Stimulated activated CD8-positive, alpha-beta memory T cell treated with anti-CD3 and anti-CD28 coated beads, Interleukin-7, amount 100 ng/mL, for 48 hours (primary cell): ENCODE data around the gene COG7.
"Not testable (repeated sequence)": the region's sequence is repeated elsewhere in the genome, so short reads cannot be mapped to it uniquely, and the experiment has no call there.

Experiments used
- DNase-seq, 2 donors: peaks; one replicate each; pipeline ENCODE4 v3.0.0-alpha.2; 2020; ENCODE audit warnings: low read depth in 1 of 2; ENCODE audit errors: extremely low read depth in 1 of 2

COG7 gene

DNA sequence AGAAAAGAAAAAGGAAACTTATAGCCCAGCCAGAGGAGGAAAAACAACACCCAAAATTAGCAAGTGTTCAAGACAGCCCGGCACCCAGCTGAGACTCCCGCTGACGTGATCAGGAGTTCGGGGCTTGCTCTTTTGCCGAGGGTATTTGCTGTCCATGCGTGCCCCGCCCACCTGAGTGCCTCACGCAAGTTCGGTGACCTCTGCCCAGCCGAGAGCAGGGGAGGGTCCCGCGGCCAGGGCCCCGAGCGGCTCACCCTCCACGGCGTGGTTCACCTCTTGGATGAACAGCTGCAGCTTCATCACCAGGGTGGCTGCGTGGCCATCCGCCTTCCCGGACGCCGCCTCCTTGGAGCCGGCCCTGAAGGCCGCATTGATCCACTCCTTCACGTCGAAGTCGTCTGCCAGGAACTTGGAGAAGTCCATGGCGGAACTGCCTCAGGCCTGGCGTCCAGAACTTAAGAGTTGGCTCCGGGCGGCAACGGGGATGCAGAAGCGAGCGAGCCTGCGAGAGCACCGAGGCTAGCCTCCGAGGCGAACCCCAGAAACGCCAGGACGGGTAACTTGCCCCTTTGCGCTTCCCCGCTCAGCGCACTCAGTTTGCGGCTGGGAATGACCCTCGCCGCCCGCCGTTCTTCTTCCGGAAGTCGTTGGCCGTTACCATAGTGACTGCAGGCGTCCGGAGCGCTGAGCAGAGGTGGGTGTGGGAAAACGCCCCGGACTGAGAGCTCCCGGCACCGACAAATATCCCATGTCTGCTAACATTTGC lies at the start of gene COG7:
Gene COG7, minus strand, starts transcription at position 618 of the 766 bp plus-strand sequence. Its CDS starts 195 bp downstream, at position 423.
- DNase-seq = peak; percentile 66 to 79

DNA sequence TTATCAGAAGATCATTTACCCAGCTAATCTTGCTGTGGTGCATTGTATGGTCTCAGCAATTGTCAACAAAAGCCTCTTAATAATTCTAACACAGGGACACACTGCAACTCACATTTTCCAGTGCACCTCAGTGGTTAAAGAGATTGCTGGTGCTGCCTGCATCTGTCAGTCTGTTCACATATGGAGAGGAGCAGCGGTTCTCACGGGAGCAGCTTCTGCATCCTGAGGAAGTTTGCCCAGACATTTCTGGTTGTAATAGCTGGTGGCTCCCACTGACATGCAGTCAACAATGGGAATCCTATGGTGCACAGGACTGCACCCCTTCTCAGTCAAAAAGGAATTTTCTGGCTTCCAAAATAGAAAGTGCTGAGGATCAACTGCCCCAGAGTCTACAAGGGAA lies 49.5 kb upstream of the COG7 start:
- no peak for DNase-seq

DNA sequence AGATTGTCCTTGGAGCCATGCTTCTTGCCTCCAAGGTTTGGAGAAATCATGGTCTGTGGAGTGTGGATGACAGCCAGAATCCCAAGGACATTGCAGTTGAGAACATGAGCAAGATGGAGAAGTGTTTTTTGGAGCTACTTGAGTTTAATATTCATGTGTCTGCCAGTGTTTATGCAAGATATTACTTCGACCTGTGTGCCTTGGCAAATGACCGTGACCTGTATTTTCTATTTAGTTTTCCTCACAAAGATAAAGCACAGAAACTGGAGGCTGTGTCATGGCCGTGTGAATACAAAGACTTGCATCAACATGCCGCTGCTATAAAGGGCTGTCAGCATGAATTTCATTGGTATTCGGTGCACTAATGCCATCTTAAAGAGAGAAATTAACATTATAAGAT lies 48.3 kb upstream of the COG7 start:
- no peak for DNase-seq

DNA sequence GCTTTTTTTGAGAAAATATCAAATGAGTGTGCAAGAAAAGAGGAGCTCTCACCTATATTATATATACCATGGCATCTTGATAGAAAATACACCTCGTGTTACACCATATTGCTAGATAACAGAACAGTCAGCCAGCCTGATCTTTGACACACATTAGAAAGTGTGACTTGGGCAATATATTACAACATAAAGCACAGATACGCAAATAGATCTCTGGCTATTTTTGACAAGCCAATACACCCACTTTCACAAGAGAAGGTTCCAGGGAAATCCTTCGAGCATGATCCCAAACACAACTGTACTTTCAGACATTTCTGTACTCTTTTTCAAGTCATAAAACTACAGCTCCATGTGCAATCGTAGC lies 47.9 kb upstream of the COG7 start:
- no peak for DNase-seq

DNA sequence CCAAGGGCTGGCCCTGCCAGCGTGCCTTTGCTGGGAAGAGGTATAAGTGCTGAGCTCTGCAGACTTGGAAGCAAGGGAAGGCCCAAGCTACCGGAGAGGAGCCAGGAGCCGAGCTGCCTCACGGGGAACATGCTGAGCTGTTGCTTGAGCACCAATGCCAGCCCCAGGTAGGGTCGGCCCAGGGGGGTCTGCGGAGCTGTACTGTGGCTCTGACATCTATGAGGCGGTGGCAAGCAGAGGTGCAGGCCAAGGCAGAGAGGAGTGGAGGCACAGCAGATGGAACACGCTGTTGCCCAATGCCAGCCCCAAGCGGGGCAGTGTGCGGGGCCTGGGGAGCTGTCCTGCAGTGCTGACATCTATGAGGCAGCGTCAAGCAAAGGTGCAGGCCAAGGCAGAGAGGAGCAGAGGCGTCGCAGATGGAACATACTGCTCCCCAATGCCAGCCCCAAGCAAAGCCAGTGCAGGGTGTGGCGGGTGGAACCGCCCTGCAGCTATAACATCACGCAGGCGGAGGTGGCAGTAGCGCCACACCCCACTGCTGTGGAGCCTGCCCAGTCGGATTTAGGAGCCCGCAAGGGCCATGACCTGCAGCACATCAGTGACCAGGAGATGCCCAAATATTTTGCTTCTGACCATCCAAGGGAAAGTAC lies 47.3 kb upstream of the COG7 start:
- DNase-seq = no peak

DNA sequence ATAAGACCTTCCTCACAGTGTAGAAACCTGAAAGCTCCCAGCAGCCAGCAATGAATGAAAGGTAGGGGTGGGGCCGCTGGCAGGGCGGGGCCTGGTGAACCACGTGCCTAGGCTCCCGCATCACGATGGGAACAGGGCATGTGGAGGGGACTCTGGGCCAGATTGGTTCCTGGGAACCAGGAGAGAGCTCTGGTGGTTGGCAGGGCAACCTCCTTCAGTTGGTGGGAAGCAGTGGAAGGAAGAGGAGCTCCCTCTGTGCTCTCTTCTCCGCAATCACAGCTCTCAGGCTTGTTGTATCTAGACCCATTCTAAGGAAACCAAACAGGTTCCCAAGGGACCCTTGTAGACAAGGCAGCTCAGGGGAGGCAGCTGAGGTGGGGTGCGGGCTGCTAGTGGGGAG lies 46.8 kb upstream of the COG7 start:
- no peak for DNase-seq

DNA sequence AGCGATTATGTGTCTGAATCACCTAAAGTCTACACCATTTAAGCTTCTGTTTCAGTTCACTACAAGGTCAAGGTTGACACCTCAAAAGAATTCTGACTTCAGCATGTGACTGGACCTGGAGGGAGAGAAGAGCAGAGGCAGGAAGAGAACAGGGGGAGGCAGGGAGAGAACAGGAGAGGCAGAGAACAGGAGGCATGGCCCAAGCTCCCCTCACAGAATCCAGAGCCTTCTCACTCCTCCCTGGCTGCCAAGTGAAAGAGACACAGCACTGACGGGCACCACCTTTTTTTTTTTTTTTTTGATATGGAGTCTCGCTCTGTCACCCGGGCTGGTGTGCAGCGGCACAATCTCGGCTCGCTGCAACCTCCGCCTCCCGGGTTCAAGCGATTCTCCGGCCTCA lies 45.9 kb upstream of the COG7 start:
- no peak for DNase-seq

DNA sequence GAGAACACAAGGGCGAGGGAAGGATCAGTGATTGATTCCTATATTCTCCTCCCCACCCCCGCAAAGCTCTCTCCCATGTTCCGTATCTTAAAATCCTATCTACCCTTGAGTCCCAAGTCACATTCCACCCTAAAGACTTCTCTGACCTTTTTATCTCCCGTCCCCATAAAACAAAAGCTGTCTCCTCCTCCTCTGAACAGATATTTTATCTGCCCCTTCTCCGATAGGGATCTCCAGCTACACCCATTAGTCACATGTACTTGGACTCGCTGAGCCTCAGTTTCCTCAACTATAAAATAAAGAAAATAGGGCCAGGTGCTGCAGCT lies 44.5 kb upstream of the COG7 start:
- DNase-seq = no peak

DNA sequence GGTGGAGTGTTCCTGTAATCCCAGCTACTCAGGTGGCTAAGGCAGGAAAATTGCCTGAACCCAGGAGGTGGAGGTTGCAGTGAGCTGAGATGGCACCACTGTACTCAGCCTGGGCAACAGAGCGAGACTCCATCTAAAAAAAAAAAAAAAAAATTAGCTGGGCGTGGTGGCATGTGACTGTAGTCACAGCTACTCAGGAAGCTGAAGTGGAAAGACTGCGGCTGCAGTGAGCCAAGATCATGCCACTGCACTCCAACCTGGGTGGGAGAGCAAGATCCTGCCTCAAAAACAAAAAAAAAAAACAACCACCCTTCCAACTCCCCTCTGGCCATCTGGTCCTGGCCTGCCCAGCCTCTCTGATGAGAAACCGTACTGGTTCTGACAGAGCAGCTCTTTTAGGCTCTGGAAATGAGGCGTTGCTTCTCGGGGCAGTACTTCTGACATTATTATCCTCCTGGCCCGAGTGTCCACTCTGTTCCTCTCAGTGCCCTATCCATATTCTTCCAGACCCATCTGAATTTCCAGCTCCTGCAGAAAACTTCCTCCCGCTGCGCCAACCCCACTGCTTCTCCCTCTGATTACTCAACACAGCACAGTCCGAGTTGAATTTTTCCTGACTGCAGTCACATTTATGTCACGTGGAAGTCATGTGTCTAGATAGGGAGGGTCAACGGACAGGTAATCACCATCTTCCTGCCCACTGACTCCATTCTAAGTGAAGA lies 44.0 kb upstream of the COG7 start:
- DNase-seq = no peak

DNA sequence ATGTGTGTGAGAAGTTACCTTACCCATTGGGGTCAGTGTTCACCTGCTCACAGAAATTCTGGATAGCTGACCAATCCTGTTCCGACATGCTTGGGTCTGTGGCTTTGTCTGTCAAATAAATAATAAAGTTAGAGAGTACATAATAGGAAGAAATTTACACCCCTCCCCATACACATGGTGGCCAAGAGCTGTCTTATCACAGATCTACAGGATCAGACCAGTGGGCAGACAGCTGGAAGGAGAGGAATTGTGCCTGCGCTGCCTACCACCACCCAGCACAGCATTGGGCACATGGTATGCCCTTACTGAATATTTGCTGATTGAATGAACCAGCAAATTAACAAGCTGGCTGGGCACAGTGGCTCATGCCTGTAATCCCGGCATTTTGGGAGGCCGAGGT lies 42.7 kb upstream of the COG7 start:
- no peak for DNase-seq

DNA sequence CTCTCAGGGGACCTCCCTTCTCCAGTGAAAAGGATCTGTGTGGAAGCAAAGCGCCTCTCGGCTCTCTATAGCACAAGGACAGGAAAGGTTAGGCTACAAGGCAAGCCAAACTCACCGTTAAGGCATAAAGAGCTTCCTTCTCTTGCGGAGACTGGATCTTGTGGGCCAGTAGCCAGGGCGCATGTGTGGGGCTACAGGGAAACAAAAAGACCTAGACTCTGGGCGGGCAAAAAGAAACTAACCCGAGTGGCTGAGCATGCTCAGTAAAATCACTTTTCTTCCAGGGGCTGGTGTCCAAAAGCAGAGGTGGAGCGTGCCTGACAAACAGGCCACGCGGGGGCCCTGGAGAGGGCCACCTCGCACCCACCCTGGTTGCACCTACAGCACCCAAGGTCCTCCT lies 41.2 kb upstream of the COG7 start:
- no peak for DNase-seq

DNA sequence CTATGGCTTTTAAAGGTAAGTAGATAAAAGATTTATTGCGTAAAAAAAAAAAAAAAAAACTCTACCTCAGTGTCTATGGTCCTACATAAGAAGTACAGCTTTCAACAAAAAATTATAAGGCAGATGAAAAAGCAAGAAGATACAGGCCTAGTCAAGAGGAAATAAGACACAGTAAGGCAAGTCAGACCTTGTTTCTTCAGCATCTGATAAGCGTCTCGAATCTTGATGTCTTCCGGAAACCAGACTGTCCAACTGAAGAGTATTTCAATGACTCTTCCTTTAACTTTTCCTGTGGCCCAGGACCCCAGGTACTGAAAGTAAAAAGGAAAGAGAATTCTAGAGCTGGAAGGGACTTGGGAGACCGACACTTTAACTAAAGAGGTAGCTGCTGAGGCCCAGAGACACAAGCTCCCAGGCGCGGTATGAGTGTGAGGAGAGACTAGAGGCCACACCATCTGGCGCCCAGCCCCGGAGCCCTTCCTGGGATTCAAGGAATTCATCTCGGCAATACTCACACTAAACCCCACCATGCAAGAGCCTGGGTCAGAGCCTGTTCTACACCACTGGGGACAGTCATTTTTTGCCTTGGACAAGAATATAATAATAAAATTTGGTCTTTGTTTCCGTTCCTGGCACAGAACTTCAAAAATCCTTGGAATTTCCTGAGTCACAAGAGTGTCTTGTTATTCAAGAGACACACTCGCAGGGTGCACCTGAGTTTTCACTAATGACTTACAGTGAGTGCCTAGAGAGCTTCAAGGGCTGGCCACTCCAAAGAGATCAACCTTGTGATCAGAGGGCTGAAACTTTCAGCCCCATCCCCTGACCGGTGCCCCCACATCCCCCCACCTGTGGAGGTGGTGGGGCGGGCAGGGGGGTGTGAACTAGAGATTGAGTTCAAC lies 38.8 kb upstream of the COG7 start:
- DNase-seq = no peak

DNA sequence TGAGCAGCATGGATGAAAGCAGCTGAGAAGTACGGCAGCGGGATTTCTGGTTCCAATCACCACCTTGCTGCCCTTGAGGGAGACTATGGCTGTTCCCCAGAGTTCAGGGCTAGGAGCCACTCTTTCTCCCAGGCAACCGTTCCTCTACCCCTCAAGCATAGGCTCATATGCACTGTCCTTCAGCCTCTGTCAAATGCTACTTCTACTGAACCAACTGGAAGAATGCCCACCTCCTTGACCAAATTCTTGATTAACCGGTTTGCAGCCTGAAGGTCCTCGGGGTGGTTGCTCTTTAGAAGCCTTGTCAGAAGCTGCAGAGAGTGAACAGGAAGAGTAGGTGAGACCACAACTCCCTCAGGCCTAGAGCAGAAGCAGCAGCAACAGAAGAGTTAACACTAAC lies 33.5 kb upstream of the COG7 start:
- DNase-seq = no peak

DNA sequence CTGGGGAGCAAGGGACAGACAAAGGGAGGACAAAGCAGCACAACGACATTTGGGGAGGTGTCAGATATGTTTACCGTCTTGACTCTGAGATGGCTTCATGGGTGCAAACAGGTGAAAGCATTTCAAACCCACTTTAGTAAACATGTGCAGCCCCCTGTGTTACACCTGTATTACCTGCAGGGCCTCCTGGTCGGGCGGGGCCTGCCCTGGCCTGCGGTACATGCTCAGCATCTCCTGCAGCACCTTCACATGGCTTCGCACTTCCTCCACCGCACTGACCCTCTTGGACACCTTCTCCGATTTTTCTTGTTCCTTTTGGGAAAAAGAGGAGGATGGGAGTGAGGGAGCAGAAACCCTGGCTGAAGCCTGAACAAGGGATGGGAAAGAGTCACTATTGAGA lies 32.9 kb upstream of the COG7 start:
- DNase-seq = no peak

DNA sequence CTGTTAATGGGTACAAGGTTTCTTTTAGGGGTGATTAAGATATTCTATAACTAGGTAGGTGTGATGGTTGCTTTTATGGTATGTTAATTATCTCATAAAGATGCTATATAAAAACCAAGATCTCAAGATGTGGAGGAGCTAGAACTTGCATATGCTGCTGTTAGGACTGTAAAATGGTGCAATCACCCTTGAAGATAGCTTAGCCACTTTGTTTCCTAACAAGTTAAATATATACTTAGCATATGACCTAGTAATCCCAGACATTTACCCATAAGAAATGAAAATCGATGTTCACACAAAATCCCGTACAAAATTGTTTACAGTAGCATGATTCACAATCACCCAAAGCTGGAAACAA lies 32.2 kb upstream of the COG7 start:
- DNase-seq = no peak

DNA sequence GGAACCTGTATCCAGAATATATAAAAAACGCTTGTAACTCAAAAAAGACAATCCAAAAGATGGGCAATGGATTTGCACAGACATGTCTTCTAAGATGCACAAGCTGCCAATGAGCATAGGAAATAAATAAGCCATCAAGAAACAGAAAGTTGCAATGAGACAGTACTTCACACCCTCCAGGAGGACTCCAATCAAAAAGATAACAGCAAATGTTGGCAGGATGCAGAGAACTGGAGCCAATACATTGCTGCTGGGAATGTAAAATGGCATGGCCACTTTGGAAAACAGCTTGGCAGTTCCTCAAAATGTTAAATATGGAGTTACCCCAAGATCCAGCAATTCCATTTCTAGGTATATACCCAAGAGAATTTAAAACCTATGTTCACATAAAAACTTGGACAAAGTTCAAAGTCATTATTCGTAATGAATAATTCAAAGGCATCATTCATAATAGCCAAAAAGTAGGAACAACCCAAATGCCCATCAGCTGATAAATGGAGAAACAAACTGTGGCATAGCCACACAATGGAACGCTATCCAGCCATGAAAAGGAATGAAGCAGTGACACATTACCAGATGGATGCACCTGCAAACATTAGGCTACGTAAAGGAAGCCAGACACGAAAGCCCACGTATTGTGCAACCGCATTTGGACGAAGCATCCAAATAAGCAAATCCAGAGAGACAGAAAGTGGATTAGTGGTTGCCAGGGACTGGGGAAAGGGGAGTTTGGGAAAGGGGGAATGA lies 31.7 kb upstream of the COG7 start:
- DNase-seq = no peak

DNA sequence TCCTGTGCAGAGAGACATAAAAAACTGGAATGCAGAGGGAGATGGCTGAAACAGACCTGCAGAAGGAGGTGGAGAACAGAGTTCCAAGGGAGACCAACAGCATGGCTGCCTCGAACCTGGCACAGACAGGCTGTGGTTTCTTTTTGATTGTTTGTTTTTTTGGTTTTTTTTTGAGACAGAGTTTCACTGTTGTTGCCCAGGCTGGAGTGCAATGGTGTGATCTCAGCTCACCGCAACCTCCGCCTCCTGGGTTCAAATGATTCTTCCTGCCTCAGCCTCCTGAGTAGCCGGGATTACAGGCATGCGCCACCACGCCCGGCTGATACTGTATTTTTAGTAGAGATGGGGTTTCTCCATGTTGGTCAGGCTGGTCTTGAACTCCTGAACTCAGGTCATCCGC lies 30.5 kb upstream of the COG7 start:
- DNase-seq = not testable (repeated sequence)

DNA sequence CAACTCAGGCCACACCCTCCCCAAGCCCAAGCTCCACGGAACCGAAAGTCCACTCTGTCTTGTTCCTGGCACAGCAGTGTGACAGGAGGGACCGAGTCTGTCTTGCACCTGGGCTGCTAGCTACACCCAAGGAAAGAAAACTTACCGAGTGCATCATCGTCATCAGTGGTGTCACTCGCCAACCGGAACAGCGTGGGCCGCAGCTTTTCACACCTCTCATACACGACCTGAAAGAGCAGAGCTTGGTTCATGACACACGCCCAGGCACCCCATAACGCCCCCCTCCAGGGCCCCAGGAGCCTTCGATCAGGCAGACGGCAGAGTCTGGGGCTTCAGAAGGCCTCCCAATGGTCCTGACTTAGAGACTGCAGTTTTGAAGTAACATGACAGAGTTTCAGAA lies 29.8 kb upstream of the COG7 start:
- DNase-seq = peak in 1 of 2 donors; percentile 17

DNA sequence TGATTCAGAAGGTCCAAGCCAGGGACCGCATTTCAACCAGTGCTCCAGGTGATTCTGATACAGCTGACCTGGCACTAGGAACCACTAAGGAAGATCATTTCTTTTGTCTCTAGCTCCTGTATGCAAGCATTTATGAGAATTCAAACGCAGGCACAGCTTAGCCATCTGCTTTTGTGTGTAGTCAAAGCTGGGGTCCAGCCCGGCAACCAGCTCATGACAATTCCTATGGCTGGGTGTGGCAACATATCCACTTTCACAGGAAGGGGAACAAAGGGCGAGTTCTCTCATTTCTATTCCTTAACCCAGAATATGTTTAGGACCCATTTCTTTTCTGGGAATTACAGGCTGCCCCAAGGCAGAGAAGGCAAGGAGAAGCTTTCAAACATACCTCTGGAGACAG lies 27.3 kb upstream of the COG7 start:
- DNase-seq = no peak

DNA sequence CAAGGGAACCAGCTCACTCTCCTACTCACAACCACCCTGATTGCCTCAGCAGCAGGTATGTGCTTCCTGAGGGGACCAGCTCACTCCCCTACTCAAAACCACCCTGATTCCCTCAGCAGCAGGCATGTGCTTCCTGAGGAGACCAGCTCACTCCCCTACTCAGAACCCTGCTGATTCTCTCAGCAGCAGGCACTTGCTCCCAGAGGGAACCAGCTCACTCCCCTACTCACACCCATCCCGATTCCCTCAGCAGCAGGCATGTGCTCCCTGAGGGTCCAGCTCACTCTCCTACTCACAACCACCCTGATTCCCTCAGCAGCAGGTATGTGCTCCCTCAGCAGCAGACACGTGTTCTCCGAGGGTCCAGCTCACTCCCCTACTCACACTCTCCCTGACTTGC lies 26.1 kb upstream of the COG7 start:
- DNase-seq = no peak

DNA sequence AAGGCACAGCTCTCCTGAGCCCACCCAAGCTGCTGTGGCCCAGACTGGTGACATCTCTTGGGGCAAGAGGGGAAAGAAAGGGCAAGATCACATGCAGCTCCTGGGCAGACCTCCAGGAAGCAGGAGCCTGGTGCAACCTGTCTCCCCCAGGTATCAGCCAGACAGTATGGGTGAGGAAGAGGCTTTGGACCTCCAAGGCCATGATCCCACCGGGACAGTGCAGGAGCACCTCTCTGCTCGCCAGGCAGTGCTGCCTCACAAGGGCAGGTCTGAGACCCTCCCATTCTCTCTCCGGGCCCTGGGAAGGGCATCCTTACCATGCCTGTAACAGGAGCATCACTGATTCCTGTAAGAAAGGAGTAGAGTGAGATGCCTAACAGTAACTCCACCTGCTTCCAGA lies 25.6 kb upstream of the COG7 start:
- DNase-seq = no peak
